Gastroesophageal sphincter (tissue), 4 donors: ENCODE results near the gene BACE1. TPM values are rescaled to one million over a fixed set of nuclear protein-coding genes. Genes with fewer than 3 reads are reported as not detected.
"Not testable (repeated sequence)": the region's sequence is repeated elsewhere in the genome, so short reads cannot be mapped to it uniquely, and the experiment has no call there.

Experiments
- ATAC-seq: fragments of 150-250 bp; one replicate; pipeline ENCODE4 v1.9.1; 2016; ENCODE audit warnings: mild to moderate bottlenecking, moderate library complexity
- H3K27ac ChIP-seq, 4 donors: fragments of 200-600 bp; sonication (generic) in 3 of 4; 1 replicate in 3 of 4; 2 replicates in 1 of 4; pipeline ENCODE4 v1.5.1; 2016 to 2019
- H3K27me3 ChIP-seq: fragments of 200-600 bp; sonication (generic); one replicate; pipeline ENCODE4 v1.5.1; 2019
- H3K36me3 ChIP-seq, 2 donors: fragments of 200-600 bp; sonication (generic); one replicate each; pipeline ENCODE4 v1.5.1; 2019; ENCODE audit warnings: control low read depth in 1 of 2
- H3K4me1 ChIP-seq, 3 donors: fragments of 200-600 bp; sonication (generic); 1 replicate in 2 of 3; 2 replicates in 1 of 3; pipeline ENCODE4 v1.5.1; 2016 to 2019; ENCODE audit warnings: control low read depth in 2 of 3
- H3K4me3 ChIP-seq, 2 donors: fragments of 200-600 bp; sonication (generic); one replicate each; pipeline ENCODE4 v1.5.1; 2019; ENCODE audit warnings: mild to moderate bottlenecking in 1 of 2, moderate library complexity in 1 of 2
- H3K9me3 ChIP-seq, 3 donors: fragments of 200-600 bp; sonication (generic); one replicate each; pipeline ENCODE4 v1.5.1; 2017 to 2019; ENCODE audit warnings: control low read depth in 2 of 3
- CTCF ChIP-seq, 4 experiments: fragments of 200-600 bp in 2 of 4; fragments of 450-650 bp in 2 of 4; sonication (generic) in 1 of 4; IDR thresholded peaks; one replicate each; pipeline ENCODE4 v1.5.1; 2017 to 2019; ENCODE audit warnings: antibody characterized with exemption in 4 of 4, mild to moderate bottlenecking in 2 of 4, moderate library complexity in 2 of 4
- EP300 ChIP-seq: sonication (generic); formaldehyde crosslinking; IDR thresholded peaks from one replicate; pipeline ENCODE4 v1.6.1; 2017; ENCODE audit warnings: antibody characterized with exemption, mild to moderate bottlenecking
- POLR2A ChIP-seq, 2 donors: fragments of 450-650 bp; IDR thresholded peaks; one replicate each; pipeline ENCODE4 v1.6.1; 2017; ENCODE audit warnings: antibody characterized with exemption in 2 of 2, mild to moderate bottlenecking in 2 of 2, moderate library complexity in 1 of 2
- POLR2AphosphoS5 ChIP-seq: sonication (generic); formaldehyde crosslinking; IDR thresholded peaks from one replicate; pipeline ENCODE4 v1.6.1; 2017; ENCODE audit warnings: antibody characterized with exemption
- WGBS, 2 donors: methylation state at CpG; one replicate each; pipeline ENCODE4 v1.1.5; 2018; ENCODE audit warnings: low coverage in 1 of 2; 5-methylcytosine and 5-hydroxymethylcytosine counted together
- total RNA-seq, 4 donors: library from RNA; depleted of rRNA; stranded (reverse); fragments of >200 nt; gene quantifications; one replicate each; pipeline ENCODE4 v1.1.0, GENCODE V29; 2016

The BACE1 gene
- total RNA-seq, 4 donors from 2014 or later, result 19.2 to 45.4 (median 22.2) TPM

DNA sequence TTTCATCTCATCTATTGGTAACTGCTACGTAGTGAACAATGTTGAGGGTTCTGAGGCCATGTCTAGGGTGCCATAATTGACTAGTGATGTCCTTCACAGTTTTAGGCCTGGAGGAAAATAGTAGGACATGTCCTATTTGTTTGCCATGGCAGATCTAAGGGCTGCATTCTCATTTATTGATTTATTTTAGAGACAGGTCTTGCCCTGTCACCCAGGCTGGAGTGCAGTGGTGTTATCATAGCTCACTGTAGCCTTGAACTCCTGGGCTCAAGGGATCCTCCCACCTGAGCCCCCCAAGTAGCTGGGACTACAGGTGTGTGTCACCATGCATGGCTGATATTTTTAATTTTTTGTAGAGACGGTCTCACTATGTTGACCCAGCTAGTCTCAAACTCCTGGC is 16.8 kb upstream of the BACE1 start:
- Histone ChIP-seq H3K4me3 (no peak overlapping the region), H3K36me3 (peaks cover 0 to 35% of the 10 kb centered on the region in 2 donors), H3K27me3 (no peaks in the 10 kb centered on the region), H3K4me1 (peaks cover 0 to 23% (median 10%) of the 10 kb centered on the region in 3 donors), H3K27ac (no peak overlapping the region), H3K9me3 (no peaks in the 10 kb centered on the region)
- TF ChIP-seq CTCF (IDR thresholded peaks at IDR 0.05), result no peak
- TF ChIP-seq POLR2A (IDR thresholded peaks at IDR 0.05), result no peak
- TF ChIP-seq POLR2AphosphoS5, result no peak
- TF ChIP-seq EP300, result no peak
- no peak for ATAC-seq
- WGBS, 2 donors, result 40 to 50% methylated on average over 1 to 2 of the region's 2 CpGs

GRCh38 chr11:117328375-117329010 is 12.4 kb upstream of the BACE1 start:
- Histone ChIP-seq H3K9me3 (no peaks in the 10 kb centered on the region), H3K4me1 (peaks cover 0 to 23% (median 10%) of the 10 kb centered on the region in 3 donors), H3K36me3 (no peaks in the 10 kb centered on the region), H3K27ac (peak overlapping the region; percentile 83 to 97 (median 96)), H3K27me3 (no peaks in the 10 kb centered on the region), H3K4me3 (peak overlapping the region; percentile 82 to 84)
- 1 to 2% methylated on average over 14 to 15 of the region's 15 CpGs for WGBS, 2 donors
- ATAC-seq, result peak; percentile 48
- TF ChIP-seq POLR2A (IDR thresholded peaks at IDR 0.05) (no peak), CTCF (IDR thresholded peaks at IDR 0.05) (no peak), EP300 (no peak), POLR2AphosphoS5 (no peak)

- Histone ChIP-seq H3K9me3 (no peaks in the 10 kb centered on the region), H3K27me3 (no peaks in the 10 kb centered on the region), H3K4me3 (peak within 1 kb of the TSS; percentile 82 to 84), H3K4me1 (peaks cover 0 to 23% (median 10%) of the 10 kb centered on the region in 3 donors), H3K27ac (peak within 1 kb of the TSS; percentile 83 to 97 (median 96)), H3K36me3 (no peaks in the 10 kb centered on the region)
- 0% methylated on average over 6 to 16 of the region's 64 CpGs for WGBS, 2 donors
- ATAC-seq, result peak; percentile 97
- TF ChIP-seq POLR2A (IDR thresholded peaks at IDR 0.05) (peak in 1 of 2 donors; percentile 47), POLR2AphosphoS5 (peak; percentile 71), CTCF (IDR thresholded peaks at IDR 0.05) (no peak)
Measured at GRCh38 chr11:117327567-117328374, 11.7 kb upstream of the BACE1 start, which contains the start of gene CEP164. TSS of gene CEP164 (plus strand) at chr11:117327854. CDS start at chr11:117338587, 10,733 bp downstream.

DNA sequence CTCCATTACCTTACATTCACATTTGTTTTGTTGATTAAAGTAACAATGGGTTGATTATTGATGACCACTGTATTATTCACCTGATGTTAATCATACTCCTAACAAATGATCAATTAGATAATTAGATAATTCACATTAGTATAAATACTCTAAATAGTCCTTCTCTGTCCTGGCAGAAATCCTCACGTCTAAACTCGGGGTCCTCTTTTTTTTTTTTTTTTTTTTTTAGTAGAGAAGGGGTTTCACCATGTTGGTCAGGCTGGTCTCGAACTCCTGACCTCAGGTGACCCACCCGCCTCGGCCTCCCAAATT is 11.2 kb upstream of the BACE1 start:
- H3K27ac ChIP-seq, result peak overlapping the region in 3 of 4 donors; percentile 95 to 97 (median 96)

DNA sequence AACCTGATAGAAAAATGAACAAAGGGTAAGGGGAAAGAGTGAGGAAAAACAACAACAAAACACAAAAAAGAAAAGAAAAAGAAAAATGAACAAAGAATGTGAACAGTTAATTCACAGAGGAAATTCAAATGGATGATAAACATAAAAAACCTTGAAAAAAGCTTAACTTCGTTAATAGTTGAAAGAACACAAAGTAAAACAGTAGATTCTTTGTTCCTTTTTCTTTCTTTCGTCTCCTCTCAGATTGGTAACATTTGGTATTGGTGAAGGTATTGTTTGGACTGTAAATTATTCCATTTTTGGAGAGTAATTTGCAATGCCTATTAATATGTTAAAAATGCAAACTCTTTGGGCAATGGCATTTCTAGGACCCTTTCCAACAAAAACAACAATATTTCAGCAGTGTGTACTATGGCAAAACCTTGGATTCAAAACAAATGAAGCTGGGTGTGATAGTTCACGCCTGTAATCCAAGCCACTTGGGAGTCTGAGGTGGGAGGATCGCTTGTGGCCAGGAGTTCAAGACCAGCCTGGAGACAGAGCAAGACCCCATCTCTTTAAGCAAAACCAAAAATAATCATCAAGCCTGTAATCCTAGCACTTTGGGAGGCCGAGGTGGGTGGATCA is 3.3 kb upstream of the BACE1 start:
- no peak for ATAC-seq
- Histone ChIP-seq H3K27me3 (no peaks in the 10 kb centered on the region), H3K9me3 (no peaks in the 10 kb centered on the region), H3K36me3 (no peaks in the 10 kb centered on the region), H3K4me1 (peaks cover 0 to 25% (median 11%) of the 10 kb centered on the region in 3 donors), H3K4me3 (no peak overlapping the region), H3K27ac (no peak overlapping the region)
- 70 to 81% methylated on average over 3 to 4 of the region's 5 CpGs for WGBS, 2 donors
- TF ChIP-seq POLR2AphosphoS5, result no peak
- no peak for TF ChIP-seq POLR2A (IDR thresholded peaks at IDR 0.05)
- no peak for TF ChIP-seq EP300
- no peak for TF ChIP-seq CTCF (IDR thresholded peaks at IDR 0.05)

More for the DNA sequence above, 11.2 kb upstream of the BACE1 start:
- H3K9me3 ChIP-seq, H3K36me3 ChIP-seq, H3K27me3 ChIP-seq, ATAC-seq: not testable (repeated sequence)
- WGBS, 2 donors, result 9 to 10% methylated on average over 5 of the region's 5 CpGs
- Histone ChIP-seq H3K4me1 (peaks cover 0 to 23% (median 10%) of the 10 kb centered on the region in 3 donors), H3K4me3 (peak overlapping the region; percentile 82 to 84)
